HG03025 (cell line): ENCODE data around the gene IFT20.
A peak's percentile ranks its signal among the peaks of the same experiment; 100 is the strongest.
"Not testable (repeated sequence)": the region's sequence is repeated elsewhere in the genome, so short reads cannot be mapped to it uniquely, and the experiment has no call there.

Experiments
- ATAC-seq: cut with Tn5 transposase; IDR thresholded peaks from one replicate; pipeline ENCODE4 v1.9.1; 2021; ENCODE audit warnings: mild to moderate bottlenecking, moderate library complexity; ENCODE audit not compliant: unreplicated experiment, low FRiP score

Gene IFT20

GRCh38 chr17:28364665-28365363 is 29.5 kb upstream of the IFT20 start, which contains the start of gene SEBOX:
Gene SEBOX, minus strand, starts transcription at chr17:28365199. Its CDS starts 48 bp downstream, at chr17:28365151.
- no peak for ATAC-seq

GRCh38 chr17:28363776-28364650 is 28.7 kb upstream of the IFT20 start:
- ATAC-seq, result no peak

DNA sequence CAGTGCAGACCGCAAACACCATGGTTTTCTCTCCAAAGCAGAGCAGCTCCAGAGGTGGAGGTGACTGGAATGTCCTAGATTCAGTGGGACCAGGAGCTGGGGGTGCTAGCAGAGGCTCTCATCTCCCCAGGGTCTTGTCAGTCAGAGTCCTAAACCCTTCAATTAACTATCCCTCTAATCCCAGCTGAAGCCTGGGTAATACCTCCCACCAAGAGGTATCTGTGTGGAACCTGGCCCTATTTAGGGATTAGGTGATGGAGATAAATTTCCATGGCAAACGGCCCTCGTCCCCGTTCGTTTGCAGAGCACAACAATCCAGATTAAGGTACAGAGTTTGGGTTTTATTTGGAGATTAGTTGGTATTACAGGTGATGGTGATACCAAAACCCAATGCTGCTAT is 27.9 kb upstream of the IFT20 start:
- no peak for ATAC-seq

DNA sequence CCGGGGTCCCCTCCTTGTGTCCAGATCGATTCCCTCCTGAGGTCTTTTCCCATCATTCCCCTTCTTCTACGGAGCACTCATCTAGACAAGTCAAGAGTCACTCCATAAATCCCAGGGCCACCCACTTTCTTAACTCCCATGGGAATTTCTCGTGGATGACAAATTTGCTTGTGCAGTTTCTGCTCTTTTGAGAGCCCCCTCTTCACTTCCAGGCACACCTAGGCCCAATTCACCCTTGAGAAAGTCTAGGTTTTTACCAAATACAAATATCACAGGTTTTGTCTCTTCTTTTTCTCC is 22.6 kb upstream of the IFT20 start:
- ATAC-seq, result no peak

DNA sequence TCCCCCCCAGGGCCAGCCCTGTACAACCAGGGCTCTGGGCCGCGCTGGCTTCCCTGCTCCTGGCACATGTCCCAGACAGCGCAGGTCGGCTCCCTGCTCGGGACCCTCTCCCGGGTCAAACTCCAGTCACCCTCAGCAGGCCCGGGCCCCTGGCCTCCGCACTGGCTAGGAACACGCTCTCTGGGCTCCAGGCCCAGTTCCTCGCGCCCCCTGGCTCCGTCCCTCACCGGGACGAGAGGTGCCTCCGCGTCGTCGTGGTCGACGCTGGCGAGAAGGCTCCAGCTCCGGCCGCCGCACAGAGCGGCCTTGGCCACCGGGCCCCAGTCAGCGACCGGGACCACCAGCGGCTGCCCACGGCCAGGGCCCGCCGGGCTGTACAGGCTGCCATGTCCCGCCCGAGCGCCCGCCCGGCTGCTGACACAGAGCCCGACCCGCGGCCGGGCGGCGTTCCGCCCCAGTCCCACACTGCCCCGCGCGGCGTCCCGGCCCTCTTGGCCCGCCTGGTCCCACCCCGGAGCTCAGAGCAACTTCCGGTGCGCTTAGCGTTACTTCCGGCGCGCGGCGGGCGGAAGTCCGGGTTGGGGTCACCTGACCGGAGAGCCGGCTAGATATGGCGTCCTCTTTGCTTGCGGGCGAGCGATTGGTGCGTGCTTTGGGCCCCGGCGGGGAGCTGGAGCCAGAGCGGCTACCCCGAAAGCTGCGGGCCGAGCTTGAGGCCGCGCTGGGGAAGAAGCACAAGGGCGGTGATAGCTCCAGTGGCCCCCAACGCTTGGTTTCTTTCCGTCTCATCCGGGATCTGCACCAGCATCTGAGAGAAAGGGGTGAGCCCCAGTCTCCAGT is 22.0 kb upstream of the IFT20 start, which contains the start of gene POLDIP2:
Gene POLDIP2, minus strand, starts transcription at position 467 of the 840 bp plus-strand sequence. Its CDS starts 79 bp downstream, at position 388.
- peak; percentile 87 for ATAC-seq

DNA sequence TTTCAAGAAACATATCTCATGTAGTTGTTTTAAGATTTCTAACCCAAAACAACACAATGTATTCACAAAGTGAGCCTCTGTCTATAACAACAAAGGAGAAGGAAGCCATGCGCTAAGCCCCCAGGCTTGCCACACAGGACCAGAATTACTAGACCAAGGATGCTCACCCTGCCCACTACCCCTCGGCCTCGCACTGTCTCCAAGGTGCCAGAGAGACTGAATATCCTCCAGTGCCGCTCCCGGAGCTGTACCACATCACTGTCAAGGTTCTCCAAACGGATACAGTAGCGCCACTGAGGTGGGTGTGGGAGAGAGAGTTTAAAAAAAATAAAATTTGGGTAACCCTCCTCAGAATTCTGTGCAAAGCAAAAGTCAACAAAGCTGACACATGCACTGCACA is 15.0 kb upstream of the IFT20 start:
- no peak for ATAC-seq

DNA sequence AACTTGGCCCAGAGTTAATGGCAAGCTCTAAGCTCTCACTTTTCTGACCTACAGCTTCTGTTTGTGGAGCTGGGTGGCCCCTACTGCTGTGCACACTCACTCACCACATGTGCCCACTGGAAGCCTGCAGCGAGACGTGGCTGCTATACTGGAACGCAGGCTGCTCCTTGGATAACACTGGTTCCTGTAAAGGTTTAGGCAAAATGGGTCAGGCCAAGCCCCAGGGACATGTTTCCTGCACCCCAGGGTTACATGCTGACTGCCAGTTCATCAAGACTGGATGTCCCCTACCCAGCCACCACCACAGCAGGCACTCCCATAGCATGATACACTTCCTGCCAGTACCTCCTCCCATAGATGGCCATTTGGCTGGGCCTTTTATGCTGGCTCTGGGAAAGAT is 13.7 kb upstream of the IFT20 start:
- ATAC-seq, result no peak

GRCh38 chr17:28347261-28347891 is 12.1 kb upstream of the IFT20 start:
- no peak for ATAC-seq

DNA sequence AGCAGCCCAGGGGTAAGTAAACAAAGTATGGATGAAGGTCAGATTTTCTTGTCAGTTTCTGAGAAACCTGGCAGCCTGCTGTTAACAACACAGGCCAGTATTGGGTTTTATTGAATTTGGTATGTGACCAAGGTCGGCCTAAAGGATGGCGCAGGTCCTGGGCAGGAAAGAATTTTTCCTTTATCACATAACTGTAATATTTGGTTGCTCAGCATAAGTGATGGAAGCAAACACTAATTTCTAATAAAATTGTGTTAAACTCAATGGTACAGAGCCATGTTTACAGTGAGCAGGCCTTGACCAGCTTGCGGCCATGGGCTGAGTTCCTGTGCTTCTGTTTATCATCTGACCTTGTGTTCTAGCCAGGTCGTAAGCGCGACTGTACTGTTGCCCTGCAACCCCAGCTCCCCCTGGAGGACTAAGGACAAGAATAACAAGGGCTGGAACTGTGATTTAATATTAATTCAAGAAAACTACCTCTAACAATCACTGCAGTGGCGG is 11.5 kb upstream of the IFT20 start:
- ATAC-seq, result no peak

DNA sequence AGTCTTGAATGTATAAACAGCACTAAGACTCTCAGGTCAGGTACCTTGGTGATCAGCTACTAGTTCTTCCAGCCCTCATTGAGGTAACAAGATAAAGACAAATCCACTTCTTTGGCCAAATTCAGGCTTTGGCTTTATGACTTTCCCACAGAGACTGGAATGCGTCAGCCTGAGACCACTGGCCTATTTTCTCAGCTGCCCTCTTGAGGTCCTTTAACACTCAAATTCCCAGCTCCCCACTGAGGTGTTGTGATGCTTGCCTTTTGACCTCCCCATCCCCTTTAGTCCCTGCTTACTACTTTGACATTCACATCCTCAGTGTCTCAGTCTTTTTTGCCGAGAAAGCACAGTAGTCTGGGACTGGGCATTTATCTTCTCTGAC is 10.9 kb upstream of the IFT20 start:
- ATAC-seq, result no peak

DNA sequence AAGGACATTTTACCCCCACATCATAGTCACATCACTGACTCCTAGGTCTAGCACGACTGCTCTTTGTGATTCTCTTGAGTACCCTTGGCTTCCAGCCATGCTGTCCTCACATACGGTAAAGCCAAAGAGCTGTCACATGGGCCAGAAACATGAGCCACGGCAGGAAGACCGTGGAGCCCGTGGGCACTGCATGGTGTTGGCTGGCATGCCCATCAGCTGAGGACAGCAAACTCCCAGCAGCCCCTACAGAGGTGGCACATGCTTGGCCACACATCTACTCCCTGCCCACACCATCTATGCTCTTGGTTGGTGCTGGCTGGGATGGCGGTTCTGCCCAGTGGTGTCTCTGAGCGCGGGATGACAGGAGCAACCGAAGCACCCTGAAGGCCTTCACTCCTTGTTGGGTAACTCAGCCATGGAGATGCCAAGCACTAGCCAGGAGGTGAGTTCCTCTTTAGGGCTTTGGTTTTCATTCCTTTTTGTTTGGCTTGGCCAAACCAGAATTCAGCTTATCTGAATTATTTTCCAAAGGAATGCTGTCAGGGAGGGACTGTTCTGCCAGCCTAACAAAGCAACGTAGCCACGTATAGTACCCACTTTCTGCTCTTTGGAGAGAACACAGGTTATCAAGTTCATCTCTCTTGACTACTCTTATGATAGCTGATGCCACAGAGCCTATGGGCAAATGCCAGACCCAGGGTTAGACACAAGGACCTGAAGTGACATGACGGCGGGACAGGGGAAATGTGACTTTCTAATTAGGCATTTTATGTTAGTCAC is 10.3 kb upstream of the IFT20 start:
- ATAC-seq, result no peak

DNA sequence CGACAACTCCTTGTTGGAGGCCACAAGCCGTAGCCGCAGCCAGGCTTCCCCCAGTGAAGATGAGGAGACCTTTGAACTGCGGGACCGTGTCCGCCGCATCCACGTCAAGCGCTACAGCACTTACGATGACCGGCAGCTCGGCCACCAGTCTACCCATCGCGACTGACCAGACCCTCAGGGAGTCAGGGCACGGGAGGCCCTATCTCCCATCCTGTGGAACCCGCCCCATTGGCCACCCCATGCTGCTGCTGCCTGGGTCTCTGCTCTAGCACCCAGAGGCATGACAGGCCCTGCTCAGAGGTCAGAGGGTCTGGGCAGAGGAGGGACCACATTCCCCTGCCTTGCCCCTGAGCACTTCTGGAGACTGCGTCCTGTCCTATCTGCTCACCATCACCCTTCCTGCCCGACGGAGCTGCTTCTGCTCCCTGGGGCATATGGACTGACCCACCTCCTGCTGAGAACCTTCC is 9.2 kb upstream of the IFT20 start:
- ATAC-seq, result no peak

GRCh38 chr17:28344011-28344410 is 8.7 kb upstream of the IFT20 start:
- no peak for ATAC-seq

DNA sequence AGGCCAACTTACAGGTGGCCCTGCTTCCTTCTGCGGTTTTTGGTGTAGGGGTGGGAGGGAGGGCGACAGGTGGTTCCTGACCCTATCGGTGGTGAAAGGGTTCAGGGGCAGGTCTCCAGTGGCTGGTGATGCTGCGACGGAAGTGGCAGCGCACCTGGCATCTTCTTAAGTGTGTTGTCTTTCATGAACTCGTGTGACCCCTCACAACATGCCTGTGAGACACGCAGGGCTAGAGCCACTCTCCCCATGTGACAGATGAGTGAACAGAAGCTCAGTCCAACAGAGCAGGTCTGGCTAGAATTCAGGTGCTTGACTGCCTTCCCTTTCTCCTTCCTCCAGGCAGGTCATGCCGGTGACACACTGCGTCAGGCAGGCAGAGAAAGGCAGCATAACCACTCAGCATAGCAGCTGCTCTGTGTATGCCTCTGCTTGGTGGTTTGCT is 8.2 kb upstream of the IFT20 start:
- no peak for ATAC-seq

- ATAC-seq, result no peak
Observed at GRCh38 chr17:28342313-28342712, 7.0 kb upstream of the IFT20 start.

- no peak for ATAC-seq
Observed at GRCh38 chr17:28341516-28341915, 6.2 kb upstream of the IFT20 start.

GRCh38 chr17:28340374-28340773 is 5.1 kb upstream of the IFT20 start:
- no peak for ATAC-seq

DNA sequence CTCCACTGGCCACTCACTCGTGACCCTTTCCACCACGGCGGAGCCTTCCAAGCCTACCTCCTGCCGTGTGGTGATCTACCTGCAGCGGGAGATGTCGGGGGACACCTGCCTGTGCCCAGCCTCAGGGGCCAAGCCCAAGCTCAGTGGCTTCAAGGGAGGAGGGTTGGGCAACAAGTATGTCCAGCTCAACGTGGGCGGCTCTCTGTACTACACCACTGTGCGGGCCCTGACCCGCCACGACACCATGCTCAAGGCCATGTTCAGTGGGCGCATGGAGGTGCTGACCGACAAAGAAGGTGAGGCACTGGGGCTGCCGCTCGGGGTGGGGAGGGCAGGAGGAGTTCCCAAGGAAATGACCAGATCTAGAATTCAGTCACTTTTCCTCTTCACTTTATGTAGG is 4.2 kb upstream of the IFT20 start:
- no peak for ATAC-seq

DNA sequence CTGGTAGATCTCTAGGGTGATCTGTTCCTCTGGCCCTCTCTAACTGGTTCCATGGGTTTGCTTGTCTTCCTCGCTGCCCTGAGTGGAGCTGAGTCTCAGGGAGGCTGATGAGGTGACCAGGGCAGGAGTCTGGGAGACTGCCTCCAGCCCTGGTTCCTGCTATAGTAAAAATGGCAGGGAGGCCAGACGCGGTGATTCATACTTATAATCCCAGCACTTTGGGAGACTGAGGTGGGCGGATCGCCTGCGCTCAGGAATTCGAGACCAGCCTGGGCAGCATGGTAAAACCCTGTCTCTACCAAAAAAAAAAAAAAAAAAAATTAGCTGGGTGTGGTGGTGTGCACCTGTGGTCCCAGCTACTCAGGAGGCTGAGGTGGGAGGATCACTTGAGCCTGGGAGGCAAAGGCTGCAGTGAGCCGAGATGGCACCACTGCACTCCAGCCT is 3.5 kb upstream of the IFT20 start:
- ATAC-seq, result not testable (repeated sequence)
